Endothelial cell of umbilical vein (primary cell): ENCODE results near the gene ROPN1L. TPM values are rescaled to one million over a fixed set of nuclear protein-coding genes. Genes with fewer than 3 reads are reported as not detected.

Experiments used
- BruUV-seq: library from RNA; stranded (reverse); fragments of 400-500 nt; replicated peaks from 2 replicates; lab custom pipeline; 2021; lab: Mats Ljungman, UMichigan
- CTCF ChIA-PET: fragments of 300-600, 350-600 bp; sonication (Branson Sonifier 250); formaldehyde crosslinking; loops from one replicate; lab custom pipeline; 2021; ENCODE audit warnings: antibody characterized with exemption, inconsistent platforms; lab: Charles Lee
- POLR2A ChIA-PET: fragments of 300-600, 350-600 bp; sonication (Branson Sonifier 250); formaldehyde crosslinking; loops from one replicate; lab custom pipeline; 2021; ENCODE audit warnings: antibody characterized with exemption, inconsistent platforms; lab: Charles Lee
- DNase-seq: peaks from one replicate; pipeline ENCODE4 v3.0.0-alpha.2; 2011; ENCODE audit warnings: low read depth, low spot score
- FAIRE-seq: peaks from 2 replicates; lab custom pipeline; 2011; peaks lifted over from hg19 to GRCh38; lab: Jason Lieb, UNC
- H2AFZ ChIP-seq: 2 replicates; pipeline ENCODE4 v1.6.0; 2012; ENCODE audit warnings: low read depth, low read length, control low read depth, inconsistent platforms
- H3K27ac ChIP-seq: 2 replicates; pipeline ENCODE4 v1.5.1; 2011; ENCODE audit warnings: low read depth, mild to moderate bottlenecking, control low read depth, low read length, moderate library complexity; ENCODE audit not compliant: insufficient read depth
- H3K27me3 ChIP-seq, 2 experiments: 2 replicates each; pipeline versions ENCODE4 v1.6.0 to v1.6.1; 2011; ENCODE audit warnings: low read length in 2 of 2, mixed read lengths in 1 of 2; ENCODE audit not compliant: control insufficient read depth in 2 of 2, insufficient read depth in 2 of 2
- H3K36me3 ChIP-seq, 2 experiments: 2 replicates in 1 of 2; 3 replicates in 1 of 2; pipeline ENCODE4 v1.5.1; 2011; ENCODE audit warnings: low read length in 2 of 2, mild to moderate bottlenecking in 1 of 2, moderate library complexity in 1 of 2; ENCODE audit not compliant: control insufficient read depth in 2 of 2, insufficient read depth in 2 of 2; ENCODE audit errors: extremely low read depth in 1 of 2
- H3K4me1 ChIP-seq: 3 replicates; pipeline ENCODE4 v1.5.1; 2011; ENCODE audit warnings: mild to moderate bottlenecking, low read length; ENCODE audit not compliant: control insufficient read depth, insufficient read depth; ENCODE audit errors: extremely low read depth
- H3K4me2 ChIP-seq: 2 replicates; pipeline ENCODE4 v1.6.1; 2011; ENCODE audit warnings: low read length, control low read depth, mixed read lengths; ENCODE audit not compliant: insufficient read depth
- H3K4me3 ChIP-seq, 3 experiments: fragments of 200-600 bp in 1 of 3; sonication (generic), shearing (Covaris generic) in 1 of 3; replicated peaks in 1 of 3; 2 replicates each; pipeline ENCODE4 v1.5.1; 2011 to 2016; ENCODE audit warnings: control low read depth in 3 of 3, low read length in 3 of 3, mild to moderate bottlenecking in 2 of 3, inconsistent platforms in 1 of 3, low read depth in 1 of 3, moderate library complexity in 1 of 3; ENCODE audit not compliant: insufficient read depth in 1 of 3
- H3K79me2 ChIP-seq: 2 replicates; pipeline ENCODE4 v1.6.0; 2012; ENCODE audit warnings: low read length, inconsistent platforms; ENCODE audit not compliant: control insufficient read depth, insufficient read depth
- H3K9ac ChIP-seq: replicated peaks from 2 replicates; pipeline ENCODE3; 2011; ENCODE audit warnings: low read length, control low read depth; ENCODE audit not compliant: insufficient read depth; ENCODE audit errors: extremely low read depth
- H3K9me1 ChIP-seq: replicated peaks from 3 replicates; pipeline ENCODE4 v1.6.0; 2011; ENCODE audit warnings: mild to moderate bottlenecking, low read length; ENCODE audit not compliant: control insufficient read depth, insufficient read depth; ENCODE audit errors: extremely low read depth
- H3K9me3 ChIP-seq: replicated peaks from 2 replicates; pipeline ENCODE4 v1.5.1; 2012; ENCODE audit warnings: low read length, inconsistent platforms; ENCODE audit not compliant: control insufficient read depth, insufficient read depth
- H4K20me1 ChIP-seq: replicated peaks from 2 replicates; pipeline ENCODE3; 2011; ENCODE audit warnings: mild to moderate bottlenecking, low read length; ENCODE audit not compliant: control insufficient read depth, insufficient read depth; ENCODE audit errors: extremely low read depth
- EZH2 ChIP-seq: IDR thresholded peaks from 2 replicates; pipeline ENCODE4 v1.6.1; 2012; ENCODE audit warnings: borderline replicate concordance, low read depth, mild to moderate bottlenecking, moderate library complexity, low read length, inconsistent platforms; ENCODE audit not compliant: severe bottlenecking
- MYC ChIP-seq: IDR thresholded peaks from one replicate; pipeline ENCODE4 v1.6.1; 2011; ENCODE audit warnings: mild to moderate bottlenecking, low read depth, low read length
- POLR2A ChIP-seq: IDR thresholded peaks from 2 replicates; pipeline ENCODE4 v1.6.1; 2012; ENCODE audit warnings: low read depth, mild to moderate bottlenecking, control low read depth, low read length
- POLR2AphosphoS5 ChIP-seq: IDR thresholded peaks from 2 replicates; pipeline ENCODE4 v1.6.1; 2012; ENCODE audit warnings: low read depth, mild to moderate bottlenecking, control low read depth, low read length, moderate library complexity; ENCODE audit not compliant: insufficient read depth
- dilution Hi-C: fragments of 300-500 bp; cut with MboI; formaldehyde crosslinking; loops from one replicate; pipeline ENCODE4 v1.15.0; 2019; ENCODE audit warnings: low sequenced_read_pairs; ENCODE audit not compliant: extremely low pct_ligation_motif_present
- intact Hi-C: fragments of 100-400 bp; cut with micrococcal nuclease; formaldehyde crosslinking; loops from one replicate; pipeline ENCODE4 v1.10.0; 2022
- polyA plus RNA-seq, 4 experiments: library from polyadenylated mRNA; depleted of rRNA in 3 of 4; stranded (reverse) in 3 of 4; unstranded in 1 of 4; fragments of >200 nt; gene quantifications; 2 replicates each; pipeline versions ENCODE4 v1.2.1 to v1.2.3, GENCODE V29; 2011 to 2012; ENCODE audit warnings: missing spikeins in 1 of 4
- total RNA-seq: library from RNA; stranded (reverse); gene quantifications from 2 replicates; pipeline ENCODE4 v1.2.3, GENCODE V29; 2021
- TF ChIP-seq, protein P1 (sequence below): IDR thresholded peaks from 2 replicates; pipeline ENCODE4 v1.6.1; 2011; ENCODE audit not compliant: insufficient read depth, insufficient read length

The ROPN1L gene
- total and polyA plus RNA-seq, 2 donors (not counting 3 experiments of a cell fraction or from before 2014, with no cell fraction given): 0.30 to 0.60 TPM

DNA sequence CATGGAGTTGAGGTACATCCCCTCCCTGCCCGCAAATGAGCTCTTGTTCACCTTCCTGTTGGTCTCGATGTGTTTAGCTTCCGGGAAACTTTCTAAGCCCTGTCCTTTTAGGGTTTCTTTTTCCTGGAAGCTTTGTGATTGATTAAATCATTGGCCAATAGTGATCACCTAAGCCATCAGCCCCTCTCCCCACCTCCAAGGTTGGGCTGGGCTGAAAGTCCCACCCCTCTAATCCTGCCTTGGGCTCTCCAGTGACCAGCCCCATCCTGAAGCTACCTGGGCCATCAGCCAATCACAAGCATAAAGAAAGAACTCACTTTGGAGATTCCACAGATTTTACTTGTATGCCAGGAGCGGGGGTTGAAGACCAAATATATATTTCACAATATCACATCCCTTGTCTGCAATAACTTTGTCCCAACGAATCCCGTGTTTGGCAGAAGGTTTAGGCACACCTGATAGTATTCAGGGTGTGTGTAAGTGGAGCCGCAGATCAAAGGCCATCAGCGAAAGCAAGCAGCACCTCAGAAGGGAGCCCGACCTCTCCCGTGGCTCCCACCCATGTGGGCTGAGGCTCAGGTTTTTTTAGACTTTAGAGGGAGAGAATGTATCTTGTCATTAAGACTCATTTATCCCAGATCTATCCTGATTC, 20.4 kb downstream of the ROPN1L start:
- no peak overlapping the region for H3K9ac ChIP-seq

DNA sequence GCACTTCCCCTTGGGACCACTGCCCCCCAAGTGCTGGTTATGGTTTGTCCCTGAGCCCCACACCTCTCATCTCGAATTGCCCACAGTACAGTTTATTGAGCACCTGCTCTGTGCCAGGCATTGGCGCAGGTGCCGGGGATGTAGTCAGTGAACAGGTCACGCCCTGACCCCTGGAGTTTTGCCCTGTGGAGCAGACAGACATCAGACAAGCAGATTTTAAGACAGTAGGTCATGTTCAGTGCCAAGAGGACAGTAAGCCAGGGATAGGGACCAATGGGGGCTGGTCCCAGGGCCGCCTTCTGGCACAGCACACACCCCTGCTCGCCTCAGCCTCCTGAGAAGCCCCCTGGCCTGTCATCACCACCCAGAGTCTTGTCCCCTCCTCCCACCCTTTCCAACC, 21.9 kb downstream of the ROPN1L start:
- Histone ChIP-seq H3K27ac (no peak overlapping the region), H3K27me3 (no peaks in the 10 kb centered on the region), H3K4me1 (peaks cover 24% of the 10 kb centered on the region), H3K4me3 (no peak overlapping the region), H3K9ac (no peak overlapping the region), H2AFZ (no peak overlapping the region), H3K4me2 (no peak overlapping the region), H3K9me3 (no peaks in the 10 kb centered on the region), H3K79me2 (no peaks in the 10 kb centered on the region), H3K36me3 (no peaks in the 10 kb centered on the region), H3K9me1 (no peaks in the 10 kb centered on the region), H4K20me1 (no peaks in the 10 kb centered on the region)
- ChIA-PET POLR2A (no interaction called here), CTCF (interaction anchor here (2.6 kb wide), 1 partner anchor 164 kb away, joined by 10 read pairs; no protein-coding TSS in a partner anchor)
- intact Hi-C loops: no loop called here
- dilution Hi-C loops: no loop called here
- DNase-seq (no peak), FAIRE-seq (no peak)
- no TSS peak for BruUV-seq
- no peak for TF ChIP-seq POLR2A

More for the DNA sequence above, 20.4 kb downstream of the ROPN1L start:
- intact Hi-C loops (no loop called here), dilution Hi-C loops (no loop called here)
- no peaks in the 10 kb centered on the region for H3K79me2 ChIP-seq
- H3K27me3 ChIP-seq: no peaks in the 10 kb centered on the region
- no peaks in the 10 kb centered on the region for H3K9me3 ChIP-seq
- H3K9me1 ChIP-seq: no peaks in the 10 kb centered on the region
- DNase-seq (no peak), FAIRE-seq (no peak)
- no peak overlapping the region for H3K4me2 ChIP-seq
- POLR2A ChIA-PET: no interaction called here
- H3K4me1 ChIP-seq: peaks cover 16% of the 10 kb centered on the region
- TF ChIP-seq MYC: no peak
- TF ChIP-seq POLR2AphosphoS5: no peak
- TF ChIP-seq, protein P1, sequence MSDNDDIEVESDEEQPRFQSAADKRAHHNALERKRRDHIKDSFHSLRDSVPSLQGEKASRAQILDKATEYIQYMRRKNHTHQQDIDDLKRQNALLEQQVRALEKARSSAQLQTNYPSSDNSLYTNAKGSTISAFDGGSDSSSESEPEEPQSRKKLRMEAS: no peak
- TF ChIP-seq EZH2: no peak
- BruUV-seq: no TSS peak
- H4K20me1 ChIP-seq: no peaks in the 10 kb centered on the region
- CTCF ChIA-PET: interaction anchor here (2.6 kb wide), 1 partner anchor 166 kb away, joined by 10 read pairs; no protein-coding TSS in a partner anchor
- no peak overlapping the region for H2AFZ ChIP-seq
- no peak overlapping the region for H3K27ac ChIP-seq
- no peaks in the 10 kb centered on the region for H3K36me3 ChIP-seq
- H3K4me3 ChIP-seq: no peak overlapping the region
